SU-DHL-6 (cell line): ENCODE data around the gene CRYBA4.

Source experiments
- H2AFZ ChIP-seq: fragments of 200-600 bp; sonication (generic); 2 replicates; pipeline ENCODE4 v1.6.1; 2014; ENCODE audit warnings: low read depth, mild to moderate bottlenecking, moderate library complexity, mixed read lengths, antibody characterized with exemption, low read length; ENCODE audit not compliant: severe bottlenecking
- H3F3A ChIP-seq: fragments of 200-600 bp; shearing (Covaris generic); 2 replicates; pipeline ENCODE4 v1.6.0; 2016; ENCODE audit warnings: antibody characterized with exemption, mild to moderate bottlenecking; ENCODE audit not compliant: insufficient read depth
- H3K27ac ChIP-seq: fragments of 200-600 bp; sonication (generic); 2 replicates; pipeline ENCODE4 v1.5.1; 2016; ENCODE audit warnings: low read depth, mild to moderate bottlenecking, low read length, moderate library complexity, mixed read lengths
- H3K27me3 ChIP-seq: fragments of 200-600 bp; sonication (generic), shearing (Covaris generic); 2 replicates; pipeline ENCODE4 v1.6.0; 2014; ENCODE audit warnings: mild to moderate bottlenecking, low read length
- H3K36me3 ChIP-seq: fragments of 200-600 bp; sonication (generic); 2 replicates; pipeline ENCODE4 v1.6.1; 2014; ENCODE audit warnings: mild to moderate bottlenecking, low read length, mixed read lengths
- H3K4me2 ChIP-seq: fragments of 300-600, 200-600 bp; shearing (Covaris generic), sonication (generic); 2 replicates; pipeline ENCODE4 v1.6.0; 2014; ENCODE audit warnings: low read length, low read depth, mild to moderate bottlenecking; ENCODE audit not compliant: poor library complexity, severe bottlenecking
- H3K4me3 ChIP-seq: fragments of 200-600 bp; sonication (generic); 2 replicates; pipeline ENCODE4 v1.5.1; 2014; ENCODE audit warnings: antibody characterized with exemption, low read length, mild to moderate bottlenecking, mixed read lengths; ENCODE audit not compliant: insufficient read depth, poor library complexity, severe bottlenecking
- H3K79me2 ChIP-seq: fragments of 200-600 bp; sonication (generic); 2 replicates; pipeline ENCODE4 v1.6.1; 2014; ENCODE audit warnings: mild to moderate bottlenecking, low read length, moderate library complexity; ENCODE audit not compliant: insufficient read depth
- H3K9ac ChIP-seq: fragments of 200-600 bp; sonication (generic); 2 replicates; pipeline ENCODE4 v1.7.0; 2014; ENCODE audit warnings: mild to moderate bottlenecking, low read length
- H3K9me2 ChIP-seq: fragments of 200-600 bp; sonication (generic); replicated peaks from 2 replicates; pipeline ENCODE4 v1.6.1; 2014; ENCODE audit warnings: low read length; ENCODE audit not compliant: insufficient read depth
- H3K9me3 ChIP-seq: fragments of 200-600 bp; sonication (generic); 2 replicates; pipeline ENCODE4 v1.6.1; 2014; ENCODE audit warnings: low read length, mixed read lengths; ENCODE audit not compliant: insufficient read depth
- H4K20me1 ChIP-seq: fragments of 200-600 bp; sonication (generic); 2 replicates; pipeline ENCODE4 v1.6.1; 2014; ENCODE audit warnings: low read depth, mild to moderate bottlenecking, antibody characterized with exemption, low read length, moderate library complexity, mixed read lengths
- CTCF ChIP-seq: fragments of 200-600 bp; sonication (generic); IDR thresholded peaks from one replicate; pipeline ENCODE4 v1.5.1; 2017; ENCODE audit warnings: antibody characterized with exemption, mild to moderate bottlenecking, low read length, moderate library complexity; ENCODE audit not compliant: insufficient read depth, poor library complexity, severe bottlenecking
- EZH2phosphoT487 ChIP-seq: fragments of 200-600 bp; sonication (generic), shearing (Covaris generic); conservative IDR thresholded peaks from 2 replicates; pipeline ENCODE4 v1.6.1; 2018; ENCODE audit warnings: mild to moderate bottlenecking, antibody characterized with exemption, low read length, moderate library complexity, mixed read lengths

The CRYBA4 gene

DNA sequence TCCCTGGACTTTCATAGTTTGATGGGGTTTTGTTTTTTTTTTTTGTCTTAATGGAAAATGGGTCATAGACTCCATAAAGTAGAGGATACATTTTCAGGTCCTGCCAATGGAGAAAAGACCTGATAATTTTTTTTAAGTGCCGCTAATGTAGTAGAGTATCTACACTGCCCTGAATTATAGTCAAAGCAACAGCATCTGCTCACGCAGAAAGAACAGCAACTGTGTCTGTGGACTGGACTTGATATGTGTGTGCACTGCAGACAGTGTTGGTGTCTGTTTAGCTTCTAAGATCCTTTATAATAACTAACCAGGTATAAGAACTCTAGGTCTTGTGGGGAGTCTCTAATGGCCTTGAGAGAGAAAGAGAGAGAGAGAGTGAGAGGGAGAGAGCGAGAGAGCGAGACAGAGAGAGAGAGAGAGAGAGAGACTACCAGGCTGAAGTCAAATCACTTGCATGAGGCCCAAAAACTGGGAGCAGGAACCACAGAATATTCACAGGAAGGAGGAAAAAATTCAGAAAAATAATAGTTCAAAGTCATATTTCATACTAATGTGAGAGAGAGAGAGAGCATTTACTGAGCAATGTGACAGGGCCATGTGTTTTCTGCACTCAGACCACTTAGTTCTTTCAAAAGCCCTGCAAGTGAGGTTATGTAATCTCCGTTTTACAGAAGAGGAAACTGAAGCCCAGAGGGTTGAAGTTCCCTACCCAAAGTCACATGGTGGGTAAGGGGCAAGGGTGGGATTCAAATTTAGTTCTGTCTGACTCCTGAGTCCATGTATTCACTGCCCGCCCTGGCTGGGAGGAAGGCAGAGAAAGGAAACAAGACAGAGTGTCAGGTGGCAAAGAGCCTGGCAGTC, 27.0 kb downstream of the CRYBA4 start:
- Histone ChIP-seq H3K4me3 (no peak overlapping the region), H3K36me3 (no peaks in the 10 kb centered on the region), H3K79me2 (no peaks in the 10 kb centered on the region), H3F3A (no peaks in the 10 kb centered on the region), H3K9ac (no peak overlapping the region), H3K9me2 (no peaks in the 10 kb centered on the region), H2AFZ (no peak overlapping the region), H3K9me3 (no peaks in the 10 kb centered on the region), H4K20me1 (no peaks in the 10 kb centered on the region), H3K4me2 (no peak overlapping the region), H3K27me3 (no peaks in the 10 kb centered on the region), H3K27ac (no peak overlapping the region)
- TF ChIP-seq CTCF (no peak), EZH2phosphoT487 (no peak)

GRCh38 chr22:26650722-26651421, 29.1 kb downstream of the CRYBA4 start:
- no peak overlapping the region for H3K4me2 ChIP-seq

DNA sequence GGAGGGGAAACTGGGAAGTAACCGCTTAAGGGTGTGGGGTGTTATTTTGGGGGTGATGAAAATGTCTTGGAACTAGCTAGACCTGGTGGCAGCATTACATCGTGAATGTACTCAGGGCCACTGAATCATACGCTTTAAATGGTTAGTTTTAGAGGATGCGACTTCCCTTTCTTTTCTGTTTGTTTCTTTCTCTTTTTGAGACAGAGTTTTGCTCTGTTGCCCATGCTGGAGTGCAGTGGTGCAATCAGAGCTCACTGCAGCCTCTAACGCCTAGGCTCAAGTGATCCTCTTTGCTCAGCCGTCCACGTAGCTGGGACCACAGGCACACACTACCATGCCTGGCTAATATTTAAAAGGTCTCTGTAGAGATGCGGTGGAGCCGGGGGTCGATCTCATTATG, 30.1 kb downstream of the CRYBA4 start:
- Histone ChIP-seq H3K4me2 (no peak overlapping the region), H3K9me2 (no peaks in the 10 kb centered on the region), H3K4me3 (no peak overlapping the region), H3K79me2 (no peaks in the 10 kb centered on the region), H4K20me1 (no peaks in the 10 kb centered on the region), H3K27me3 (no peaks in the 10 kb centered on the region), H3K9me3 (no peaks in the 10 kb centered on the region), H3K36me3 (no peaks in the 10 kb centered on the region), H3K9ac (no peak overlapping the region), H3F3A (no peaks in the 10 kb centered on the region), H2AFZ (no peak overlapping the region), H3K27ac (no peak overlapping the region)
- TF ChIP-seq CTCF (no peak), EZH2phosphoT487 (no peak)

More at GRCh38 chr22:26650722-26651421, 29.1 kb downstream of the CRYBA4 start:
- Histone ChIP-seq H3K27me3 (no peaks in the 10 kb centered on the region), H4K20me1 (no peaks in the 10 kb centered on the region), H3K36me3 (no peaks in the 10 kb centered on the region), H3K79me2 (no peaks in the 10 kb centered on the region), H2AFZ (no peak overlapping the region), H3K4me3 (no peak overlapping the region), H3K9me3 (no peaks in the 10 kb centered on the region), H3K27ac (no peak overlapping the region), H3K9ac (no peak overlapping the region), H3K9me2 (no peaks in the 10 kb centered on the region), H3F3A (no peaks in the 10 kb centered on the region)
- TF ChIP-seq EZH2phosphoT487, result no peak
- TF ChIP-seq CTCF, result no peak
